CD14-positive monocyte (primary cell): ENCODE data around the gene FAF1. TPM values are rescaled to one million over a fixed set of nuclear protein-coding genes. Genes with fewer than 3 reads are reported as not detected.
"Not testable (repeated sequence)": the region's sequence is repeated elsewhere in the genome, so short reads cannot be mapped to it uniquely, and the experiment has no call there.

ENCODE experiments used
- DNase-seq, 3 donors: peaks; one replicate each; pipeline ENCODE4 v3.0.0-alpha.2; 2011 to 2022
- H2AFZ ChIP-seq: 2 replicates; pipeline ENCODE4 v1.6.0; 2012; ENCODE audit warnings: mild to moderate bottlenecking, low read depth, low read length, inconsistent platforms; ENCODE audit not compliant: insufficient read depth, poor library complexity, severe bottlenecking
- H3K27ac ChIP-seq, 2 donors: 1 replicate in 1 of 2; 2 replicates in 1 of 2; pipeline ENCODE4 v1.5.1; 2012 to 2013; ENCODE audit warnings: low read length in 2 of 2, control low read depth in 1 of 2, inconsistent platforms in 1 of 2, low read depth in 1 of 2, mild to moderate bottlenecking in 1 of 2
- H3K27me3 ChIP-seq, 2 donors: one replicate each; pipeline versions ENCODE4 v1.6.0 to v1.6.1; 2011 to 2013; ENCODE audit warnings: low read length in 2 of 2; ENCODE audit not compliant: control insufficient read depth in 2 of 2, insufficient read depth in 2 of 2
- H3K36me3 ChIP-seq, 2 donors: replicated peaks in 1 of 2; 1 replicate in 1 of 2; 2 replicates in 1 of 2; pipeline versions ENCODE4 v1.5.1 to v1.6.1; 2012 to 2013; ENCODE audit warnings: low read length in 2 of 2, control low read depth in 1 of 2, inconsistent platforms in 1 of 2, mild to moderate bottlenecking in 1 of 2; ENCODE audit not compliant: insufficient read depth in 2 of 2, control insufficient read depth in 1 of 2
- H3K4me1 ChIP-seq, 2 donors: 1 replicate in 1 of 2; 2 replicates in 1 of 2; pipeline versions ENCODE4 v1.5.1 to v1.6.1; 2012 to 2013; ENCODE audit warnings: low read length in 2 of 2, control low read depth in 1 of 2, inconsistent platforms in 1 of 2, mild to moderate bottlenecking in 1 of 2, moderate library complexity in 1 of 2; ENCODE audit not compliant: insufficient read depth in 2 of 2, control insufficient read depth in 1 of 2
- H3K4me2 ChIP-seq: replicated peaks from 2 replicates; pipeline ENCODE3; 2012; ENCODE audit warnings: low read length, moderate library complexity, mild to moderate bottlenecking; ENCODE audit not compliant: poor library complexity, severe bottlenecking; ENCODE audit errors: extremely low read depth
- H3K4me3 ChIP-seq, 3 experiments: fragments of 200-600 bp in 1 of 3; sonication (generic) in 1 of 3; replicated peaks in 1 of 3; 1 replicate in 2 of 3; 2 replicates in 1 of 3; pipeline ENCODE4 v1.5.1; 2011 to 2013; ENCODE audit warnings: low read length in 3 of 3, mild to moderate bottlenecking in 3 of 3, control low read depth in 2 of 3, low read depth in 2 of 3, inconsistent platforms in 1 of 3, moderate library complexity in 1 of 3
- H3K79me2 ChIP-seq: 2 replicates; pipeline ENCODE4 v1.6.0; 2012; ENCODE audit warnings: mild to moderate bottlenecking, control low read depth, inconsistent platforms, low read length, moderate library complexity; ENCODE audit not compliant: insufficient read depth
- H3K9ac ChIP-seq: 2 replicates; pipeline ENCODE4 v1.6.0; 2017; ENCODE audit warnings: low read length, mild to moderate bottlenecking; ENCODE audit not compliant: insufficient read depth, poor library complexity, severe bottlenecking
- H3K9me3 ChIP-seq, 2 donors: replicated peaks in 1 of 2; 1 replicate in 1 of 2; 2 replicates in 1 of 2; pipeline versions ENCODE4 v1.5.1 to v1.6.1; 2012 to 2013; ENCODE audit warnings: low read length in 2 of 2, control low read depth in 1 of 2; ENCODE audit not compliant: control insufficient read depth in 1 of 2, insufficient read depth in 1 of 2
- H4K20me1 ChIP-seq: 2 replicates; pipeline ENCODE4 v1.6.0; 2012; ENCODE audit warnings: mild to moderate bottlenecking, low read length, control low read depth, moderate library complexity; ENCODE audit not compliant: insufficient read depth
- H3K27ac Mint-ChIP-seq, 7 donors: one replicate each; pipeline ENCODE4 v1.8.0; 2020; ENCODE audit warnings: mild to moderate bottlenecking in 7 of 7, mixed read lengths in 7 of 7, moderate library complexity in 6 of 7, inconsistent platforms in 2 of 7
- H3K27me3 Mint-ChIP-seq, 3 donors: one replicate each; pipeline ENCODE4 v1.8.0; 2021 to 2022; ENCODE audit warnings: low read depth in 3 of 3, mild to moderate bottlenecking in 3 of 3, mixed read lengths in 3 of 3, moderate library complexity in 3 of 3, inconsistent platforms in 1 of 3
- H3K36me3 Mint-ChIP-seq, 2 donors: one replicate each; pipeline ENCODE4 v1.8.0; 2020; ENCODE audit warnings: mixed read lengths in 2 of 2, inconsistent platforms in 1 of 2, mild to moderate bottlenecking in 1 of 2
- H3K4me1 Mint-ChIP-seq: one replicate; pipeline ENCODE4 v1.8.0; 2020; ENCODE audit warnings: mild to moderate bottlenecking, mixed read lengths
- H3K4me3 Mint-ChIP-seq, 2 donors: one replicate each; pipeline ENCODE4 v1.8.0; 2020; ENCODE audit warnings: mild to moderate bottlenecking in 2 of 2, mixed read lengths in 2 of 2, moderate library complexity in 1 of 2
- H3K9me3 Mint-ChIP-seq, 7 donors: one replicate each; pipeline ENCODE4 v1.8.0; 2020 to 2022; ENCODE audit warnings: mixed read lengths in 7 of 7, mild to moderate bottlenecking in 6 of 7, moderate library complexity in 6 of 7, inconsistent platforms in 2 of 7
- WGBS: methylation state at CpG from one replicate; pipeline ENCODE4 v1.1.5; 2013; ENCODE audit warnings: missing lambda C conversion rate; ENCODE audit not compliant: insufficient coverage; 5-methylcytosine and 5-hydroxymethylcytosine counted together
- intact Hi-C, 2 donors: fragments of 100-400 bp; cut with micrococcal nuclease; formaldehyde crosslinking; loops; one replicate each; pipeline versions ENCODE4 v1.15.0 to v1.15.1; 2023
- polyA plus RNA-seq, 3 donors: library from polyadenylated mRNA; depleted of rRNA in 1 of 3; unstranded in 2 of 3; stranded (reverse) in 1 of 3; fragments of 300-500 nt in 2 of 3; fragments of >200 nt in 1 of 3; fragmentation: Illumina TruSeq in 2 of 3; gene quantifications; 1 replicate in 2 of 3; 2 replicates in 1 of 3; pipeline ENCODE4 v1.2.3, GENCODE V29; 2012 to 2021
- TF ChIP-seq, protein P1 (sequence below): fragments of 200-600 bp; IDR thresholded peaks from one replicate; pipeline ENCODE4 v1.8.0; 2022; ENCODE audit warnings: antibody characterized with exemption, mild to moderate bottlenecking

FAF1 gene
- polyA plus RNA-seq, 3 donors = 11.4 to 29.6 (median 16.9) TPM

- WGBS = no CpG with 5 or more reads among the region's 1 CpG
- peaks cover 2% of the 10 kb centered on the region for H3K4me1 Mint-ChIP-seq
These were observed 130.8 kb downstream of the FAF1 start for GRCh38 chr1:50829014-50829958.

DNA sequence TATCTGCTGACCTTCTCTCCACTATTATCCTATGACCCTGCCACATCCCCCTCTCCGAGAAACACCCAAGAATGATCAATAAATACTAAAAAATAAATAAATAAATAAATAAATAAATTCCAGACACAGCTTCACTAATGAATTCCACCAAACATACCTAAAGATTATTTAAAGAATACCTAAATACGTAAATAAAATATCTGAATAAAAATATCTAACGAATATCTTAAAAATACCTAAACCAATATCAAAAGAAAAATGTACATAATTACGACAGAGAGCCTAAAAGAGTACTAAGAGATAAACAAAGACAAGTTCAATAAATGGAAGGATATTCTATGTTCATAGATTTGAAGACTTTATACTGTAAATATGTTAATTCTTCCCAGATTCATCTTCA lies 132.5 kb downstream of the FAF1 start:
- Histone ChIP-seq H3K9ac (no peak overlapping the region), H3K27me3 (no peaks in the 10 kb centered on the region), H3K79me2 (peaks cover 9% of the 10 kb centered on the region), H3K27ac (no peak overlapping the region), H3K9me3 (peaks cover 0 to 8% of the 10 kb centered on the region in 2 donors), H3K4me2 (no peak overlapping the region), H3K4me1 (no peaks in the 10 kb centered on the region), H3K36me3 (no peaks in the 10 kb centered on the region), H4K20me1 (peaks cover 5% of the 10 kb centered on the region), H3K4me3 (no peak overlapping the region), H2AFZ (no peak overlapping the region)
- H3K27me3 Mint-ChIP-seq = no peaks in the 10 kb centered on the region
- no peak for DNase-seq
- intact Hi-C loops = no loop called here
- H3K36me3 Mint-ChIP-seq = peaks cover 3 to 9% of the 10 kb centered on the region in 2 donors
- H3K9me3 Mint-ChIP-seq = peaks cover 1 to 11% (median 6%) of the 10 kb centered on the region in 7 donors
- H3K4me1 Mint-ChIP-seq = no peaks in the 10 kb centered on the region
- no peak overlapping the region for H3K4me3 Mint-ChIP-seq
- no CpG with 5 or more reads among the region's 4 CpGs for WGBS
- H3K27ac Mint-ChIP-seq = no peak overlapping the region
- TF ChIP-seq, protein P1, sequence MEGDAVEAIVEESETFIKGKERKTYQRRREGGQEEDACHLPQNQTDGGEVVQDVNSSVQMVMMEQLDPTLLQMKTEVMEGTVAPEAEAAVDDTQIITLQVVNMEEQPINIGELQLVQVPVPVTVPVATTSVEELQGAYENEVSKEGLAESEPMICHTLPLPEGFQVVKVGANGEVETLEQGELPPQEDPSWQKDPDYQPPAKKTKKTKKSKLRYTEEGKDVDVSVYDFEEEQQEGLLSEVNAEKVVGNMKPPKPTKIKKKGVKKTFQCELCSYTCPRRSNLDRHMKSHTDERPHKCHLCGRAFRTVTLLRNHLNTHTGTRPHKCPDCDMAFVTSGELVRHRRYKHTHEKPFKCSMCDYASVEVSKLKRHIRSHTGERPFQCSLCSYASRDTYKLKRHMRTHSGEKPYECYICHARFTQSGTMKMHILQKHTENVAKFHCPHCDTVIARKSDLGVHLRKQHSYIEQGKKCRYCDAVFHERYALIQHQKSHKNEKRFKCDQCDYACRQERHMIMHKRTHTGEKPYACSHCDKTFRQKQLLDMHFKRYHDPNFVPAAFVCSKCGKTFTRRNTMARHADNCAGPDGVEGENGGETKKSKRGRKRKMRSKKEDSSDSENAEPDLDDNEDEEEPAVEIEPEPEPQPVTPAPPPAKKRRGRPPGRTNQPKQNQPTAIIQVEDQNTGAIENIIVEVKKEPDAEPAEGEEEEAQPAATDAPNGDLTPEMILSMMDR = no peak

More at GRCh38 chr1:50829014-50829958, 130.8 kb downstream of the FAF1 start:
- TF ChIP-seq, protein P1 = no peak
- H3K27me3 Mint-ChIP-seq = no peaks in the 10 kb centered on the region
- Histone ChIP-seq H3K4me3 (no peak overlapping the region), H3K4me2 (no peak overlapping the region), H3K27me3 (no peaks in the 10 kb centered on the region), H3K36me3 (peaks cover 0 to 4% of the 10 kb centered on the region in 2 donors), H3K79me2 (peaks cover 16% of the 10 kb centered on the region), H3K9me3 (peaks cover 0 to 12% of the 10 kb centered on the region in 2 donors), H3K9ac (no peak overlapping the region), H3K27ac (no peak overlapping the region), H2AFZ (no peak overlapping the region), H4K20me1 (peaks cover 3% of the 10 kb centered on the region), H3K4me1 (no peaks in the 10 kb centered on the region)
- H3K27ac Mint-ChIP-seq = no peak overlapping the region
- intact Hi-C loops = no loop called here
- no peak overlapping the region for H3K4me3 Mint-ChIP-seq
- peaks cover 5 to 18% (median 12%) of the 10 kb centered on the region in 7 donors for H3K9me3 Mint-ChIP-seq
- no peak for DNase-seq
- peaks cover 10 to 20% of the 10 kb centered on the region in 2 donors for H3K36me3 Mint-ChIP-seq

- H3K27me3 Mint-ChIP-seq, DNase-seq, H3K4me3 Mint-ChIP-seq, H4K20me1 ChIP-seq, H3K9me3 ChIP-seq, H3K27ac ChIP-seq, H3K36me3 Mint-ChIP-seq, H3K4me1 ChIP-seq, H3K36me3 ChIP-seq, H3K4me3 ChIP-seq, H3K27ac Mint-ChIP-seq, H3K9ac ChIP-seq, H2AFZ ChIP-seq, H3K4me1 Mint-ChIP-seq, H3K79me2 ChIP-seq, H3K4me2 ChIP-seq, H3K27me3 ChIP-seq, intact Hi-C loops: not testable (repeated sequence)
- peaks cover 1 to 11% (median 6%) of the 10 kb centered on the region in 7 donors for H3K9me3 Mint-ChIP-seq
- WGBS = 98% methylated on average over 17 of the region's 21 CpGs
These were observed 133.3 kb downstream of the FAF1 start for GRCh38 chr1:50826792-50827191.
